IMR-90 (cell line): Measurements from ENCODE around the gene TYW5.

Experiments used
- BHLHE40 ChIP-seq: fragments of 150-350 bp; IDR thresholded peaks from 2 replicates; pipeline ENCODE4 v1.6.1; 2016; ENCODE audit warnings: mild to moderate bottlenecking, low read depth, low read length
- CEBPB ChIP-seq: IDR thresholded peaks from 2 replicates; pipeline ENCODE4 v1.6.1; 2012; ENCODE audit warnings: low read depth, low read length, improper control_type of control experiment
- CHD1 ChIP-seq: IDR thresholded peaks from 2 replicates; pipeline ENCODE4 v1.6.1; 2012; ENCODE audit warnings: low read depth, low read length, improper control_type of control experiment
- CTCF ChIP-seq: conservative IDR thresholded peaks from 2 replicates; pipeline ENCODE4 v1.5.1; 2012; ENCODE audit warnings: mild to moderate bottlenecking, low read depth, low read length, improper control_type of control experiment
- ELK1 ChIP-seq: fragments of 150-350 bp; IDR thresholded peaks from 2 replicates; pipeline ENCODE4 v1.6.1; 2016; ENCODE audit warnings: low read depth, mild to moderate bottlenecking, low read length, moderate library complexity, borderline replicate concordance
- FOS ChIP-seq: fragments of 150-350 bp; IDR thresholded peaks from 2 replicates; pipeline ENCODE4 v1.6.1; 2016; ENCODE audit warnings: low read depth, low read length
- MAFK ChIP-seq: IDR thresholded peaks from 2 replicates; pipeline ENCODE4 v1.6.1; 2012; ENCODE audit warnings: low read depth, low read length, improper control_type of control experiment
- POLR2A ChIP-seq: IDR thresholded peaks from 2 replicates; pipeline ENCODE4 v1.6.1; 2012; ENCODE audit warnings: mild to moderate bottlenecking, low read depth, low read length
- RFX5 ChIP-seq: IDR thresholded peaks from 2 replicates; pipeline ENCODE4 v1.8.0; 2012; ENCODE audit warnings: low read depth, mild to moderate bottlenecking, low read length, moderate library complexity
- SMC3 ChIP-seq: fragments of 150-350 bp; IDR thresholded peaks from 2 replicates; pipeline ENCODE4 v1.6.1; 2016; ENCODE audit warnings: low read depth, mild to moderate bottlenecking, antibody characterized with exemption, low read length, moderate library complexity
- USF2 ChIP-seq: fragments of 150-350 bp; IDR thresholded peaks from 2 replicates; pipeline ENCODE4 v1.6.1; 2017; ENCODE audit warnings: mild to moderate bottlenecking, antibody characterized with exemption, low read length, low read depth

GRCh38 chr2:199950396-199950795, 4.9 kb downstream of the TYW5 start:
- TF ChIP-seq CTCF (no peak), MAFK (no peak), BHLHE40 (no peak), POLR2A (no peak), ELK1 (no peak), RFX5 (no peak), CHD1 (no peak), SMC3 (no peak), CEBPB (no peak), USF2 (no peak), FOS (no peak)
